ENCODE measurements around the gene MS4A6A. TPM values are rescaled to one million over a fixed set of nuclear protein-coding genes. Genes with fewer than 3 reads are reported as not detected.

The MS4A6A gene, protein sequence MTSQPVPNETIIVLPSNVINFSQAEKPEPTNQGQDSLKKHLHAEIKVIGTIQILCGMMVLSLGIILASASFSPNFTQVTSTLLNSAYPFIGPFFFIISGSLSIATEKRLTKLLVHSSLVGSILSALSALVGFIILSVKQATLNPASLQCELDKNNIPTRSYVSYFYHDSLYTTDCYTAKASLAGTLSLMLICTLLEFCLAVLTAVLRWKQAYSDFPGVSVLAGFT
- total RNA-seq, result 10 to 100 TPM in 1 of 2 donors, 1 to 10 TPM in 1; 5.9 to 24.9 TPM

DNA sequence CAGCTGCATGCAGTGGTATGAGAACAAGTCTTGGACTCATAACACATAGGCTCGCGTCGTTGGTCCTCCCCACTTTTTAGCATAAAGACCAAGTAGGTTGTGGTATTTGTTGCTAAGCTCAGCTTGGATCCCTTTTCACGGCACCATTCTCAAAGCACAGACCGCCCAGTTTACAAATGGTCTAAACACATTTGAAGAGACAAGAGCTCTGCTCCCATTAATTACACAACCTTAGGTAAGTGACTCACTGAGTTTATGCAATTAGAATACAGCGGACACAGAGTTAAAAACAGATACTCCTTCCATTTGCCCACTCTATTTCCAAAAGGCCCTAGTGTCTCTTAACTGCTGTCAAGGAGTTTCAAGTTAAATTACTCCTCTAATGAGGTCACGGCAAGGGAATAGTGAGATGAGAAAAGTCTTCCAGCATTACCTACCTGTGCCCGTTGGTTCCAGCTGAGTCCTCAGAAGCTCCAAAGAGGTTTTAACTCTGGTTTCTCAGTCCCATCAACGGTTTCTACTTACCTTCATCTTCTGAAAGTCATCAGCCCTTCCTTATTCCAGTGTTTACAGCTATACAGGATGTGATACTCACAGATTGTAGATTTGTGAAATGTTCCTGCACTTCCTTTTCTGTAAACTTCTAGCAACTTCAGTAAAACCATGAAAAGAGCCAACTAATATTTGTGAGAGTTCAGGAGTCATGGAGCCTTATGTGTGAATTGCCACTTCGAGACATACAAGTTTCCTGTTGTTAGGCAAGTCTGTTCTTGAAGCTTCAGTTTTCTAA lies at the start of gene MS4A6A:
TSS of gene MS4A6A (minus strand) at position 543 of the 790 bp plus-strand sequence. CDS start 1,356 bp downstream, outside the sequence.
- Histone ChIP-seq H3K4me1 (no peaks in the 10 kb centered on the region), H3K27me3 (no peaks in the 10 kb centered on the region), H3K27ac (peak within 1 kb of the TSS in 1 of 4 donors; percentile 36), H3K4me3 (no peak within 1 kb of the TSS), H3K9me3 (no peaks in the 10 kb centered on the region), H3K36me3 (replicated peaks in 1 of 2; ENCODE audit: insufficient read depth in 1 of 2, low read depth in 2 of 2) (no peaks in the 10 kb centered on the region)
- 54 to 65% methylated on average over 10 of the region's 10 CpGs for WGBS, 2 donors
- no peak for DNase-seq
- no peak for TF ChIP-seq POLR2A (IDR thresholded peaks at IDR 0.05)
- TF ChIP-seq, protein P1, sequence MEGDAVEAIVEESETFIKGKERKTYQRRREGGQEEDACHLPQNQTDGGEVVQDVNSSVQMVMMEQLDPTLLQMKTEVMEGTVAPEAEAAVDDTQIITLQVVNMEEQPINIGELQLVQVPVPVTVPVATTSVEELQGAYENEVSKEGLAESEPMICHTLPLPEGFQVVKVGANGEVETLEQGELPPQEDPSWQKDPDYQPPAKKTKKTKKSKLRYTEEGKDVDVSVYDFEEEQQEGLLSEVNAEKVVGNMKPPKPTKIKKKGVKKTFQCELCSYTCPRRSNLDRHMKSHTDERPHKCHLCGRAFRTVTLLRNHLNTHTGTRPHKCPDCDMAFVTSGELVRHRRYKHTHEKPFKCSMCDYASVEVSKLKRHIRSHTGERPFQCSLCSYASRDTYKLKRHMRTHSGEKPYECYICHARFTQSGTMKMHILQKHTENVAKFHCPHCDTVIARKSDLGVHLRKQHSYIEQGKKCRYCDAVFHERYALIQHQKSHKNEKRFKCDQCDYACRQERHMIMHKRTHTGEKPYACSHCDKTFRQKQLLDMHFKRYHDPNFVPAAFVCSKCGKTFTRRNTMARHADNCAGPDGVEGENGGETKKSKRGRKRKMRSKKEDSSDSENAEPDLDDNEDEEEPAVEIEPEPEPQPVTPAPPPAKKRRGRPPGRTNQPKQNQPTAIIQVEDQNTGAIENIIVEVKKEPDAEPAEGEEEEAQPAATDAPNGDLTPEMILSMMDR (IDR thresholded peaks at IDR 0.05), result no peak
- intact Hi-C loops (cut with DNase I), result no loop called here
- ATAC-seq, result no peak

DNA sequence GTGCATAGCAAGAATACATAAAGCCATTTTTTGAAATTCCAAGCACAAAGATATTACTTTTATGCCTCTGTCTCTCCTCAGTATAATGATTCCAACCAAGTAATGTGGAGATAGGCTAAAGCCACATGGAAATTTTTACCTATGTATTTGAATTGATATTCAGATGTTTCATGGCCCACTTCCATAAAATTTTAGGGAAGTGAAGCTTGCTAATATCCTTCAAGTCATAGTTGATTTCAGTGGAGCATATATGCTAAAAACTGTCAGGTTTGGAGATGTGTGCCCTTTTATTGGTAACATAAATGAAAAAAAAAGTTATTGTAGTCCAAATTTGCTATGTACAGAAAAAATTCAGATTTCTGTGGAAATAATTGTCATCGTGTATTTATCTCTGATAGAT lies 47.8 kb upstream of the MS4A6A start:
- WGBS, 2 donors, result 43 to 52% methylated on average over 1 of the region's 1 CpG
- TF ChIP-seq POLR2A (IDR thresholded peaks at IDR 0.05), result no peak
- TF ChIP-seq, protein P1 (IDR thresholded peaks at IDR 0.05), result no peak
- H3K4me3 ChIP-seq, result no peak overlapping the region
- DNase-seq, result no peak
- no peaks in the 10 kb centered on the region for H3K9me3 ChIP-seq
- H3K27ac ChIP-seq, result no peak overlapping the region
- ATAC-seq, result no peak
- H3K27me3 ChIP-seq, result no peaks in the 10 kb centered on the region
- H3K36me3 ChIP-seq (replicated peaks in 1 of 2; ENCODE audit: insufficient read depth in 1 of 2, low read depth in 2 of 2), result no peaks in the 10 kb centered on the region
- intact Hi-C loops (cut with DNase I), result no loop called here
- no peaks in the 10 kb centered on the region for H3K4me1 ChIP-seq

DNA sequence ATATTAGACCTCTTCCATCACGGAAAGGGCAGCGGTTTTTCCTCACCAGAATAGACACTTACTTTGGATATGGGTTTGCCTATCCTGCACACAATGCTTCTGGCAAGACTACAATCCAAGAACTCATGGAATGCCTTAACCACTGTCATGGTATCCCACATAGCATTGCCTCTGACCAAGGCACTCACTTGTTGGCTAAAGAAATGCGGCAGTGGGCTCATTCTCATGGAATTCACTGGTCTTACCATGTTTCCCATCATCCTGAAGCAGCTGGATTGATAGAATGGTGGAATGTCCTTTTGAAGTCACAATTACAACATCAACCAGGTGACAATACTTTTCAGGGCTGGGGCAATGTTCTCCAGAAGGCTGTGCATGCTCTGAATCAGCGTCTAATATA lies 39.3 kb upstream of the MS4A6A start:
- intact Hi-C loops (cut with DNase I), result no loop called here
- no peak for TF ChIP-seq POLR2A (IDR thresholded peaks at IDR 0.05)
- TF ChIP-seq, protein P1 (IDR thresholded peaks at IDR 0.05), result no peak
- no peaks in the 10 kb centered on the region for H3K36me3 ChIP-seq (replicated peaks in 1 of 2; ENCODE audit: insufficient read depth in 1 of 2, low read depth in 2 of 2)
- no peaks in the 10 kb centered on the region for H3K4me1 ChIP-seq
- DNase-seq (no peak), ATAC-seq (no peak)
- H3K27ac ChIP-seq, result no peak overlapping the region
- H3K4me3 ChIP-seq, result no peak overlapping the region
- 70 to 82% methylated on average over 4 of the region's 4 CpGs for WGBS, 2 donors
- no peaks in the 10 kb centered on the region for H3K9me3 ChIP-seq
- H3K27me3 ChIP-seq, result no peaks in the 10 kb centered on the region

DNA sequence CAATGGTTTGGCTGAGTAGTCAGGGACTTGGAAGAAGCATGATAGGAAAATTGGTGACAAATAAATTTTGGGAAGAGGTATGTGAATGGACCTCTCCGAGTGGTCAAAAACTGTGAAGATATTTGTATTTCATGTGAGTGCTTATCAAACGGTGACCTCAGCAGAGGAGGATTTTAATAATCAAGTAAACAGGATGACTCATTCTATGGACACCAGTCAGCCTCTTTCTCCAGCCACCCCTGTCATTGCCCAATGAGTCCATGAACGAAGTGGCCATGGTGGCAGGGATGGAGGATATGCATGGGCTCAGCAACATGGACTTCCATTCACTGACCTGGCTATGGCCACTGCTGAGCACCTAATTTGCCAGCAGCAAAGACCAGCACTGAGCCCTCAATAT lies 38.8 kb upstream of the MS4A6A start:
- no peaks in the 10 kb centered on the region for H3K36me3 ChIP-seq (replicated peaks in 1 of 2; ENCODE audit: insufficient read depth in 1 of 2, low read depth in 2 of 2)
- H3K27me3 ChIP-seq, result no peaks in the 10 kb centered on the region
- intact Hi-C loops (cut with DNase I), result no loop called here
- no peak for ATAC-seq
- no peak overlapping the region for H3K27ac ChIP-seq
- TF ChIP-seq, protein P1 (IDR thresholded peaks at IDR 0.05), result no peak
- no peak for TF ChIP-seq POLR2A (IDR thresholded peaks at IDR 0.05)
- no peaks in the 10 kb centered on the region for H3K9me3 ChIP-seq
- no peaks in the 10 kb centered on the region for H3K4me1 ChIP-seq
- no peak overlapping the region for H3K4me3 ChIP-seq
- DNase-seq, result no peak
- 42 to 74% methylated on average over 2 to 3 of the region's 3 CpGs for WGBS, 2 donors

Measured in body of pancreas (tissue), 4 donors.